HG02678 (cell line): ENCODE results near the gene KCTD13.
"Not testable (repeated sequence)": the region's sequence is repeated elsewhere in the genome, so short reads cannot be mapped to it uniquely, and the experiment has no call there.

Source experiments
- ATAC-seq: cut with Tn5 transposase; IDR thresholded peaks from one replicate; pipeline ENCODE4 v1.9.1; 2021; ENCODE audit warnings: mild to moderate bottlenecking, moderate library complexity; ENCODE audit not compliant: unreplicated experiment

The KCTD13 gene

GRCh38 chr16:29883987-29884386, 42.0 kb downstream of the KCTD13 start:
- no peak for ATAC-seq

GRCh38 chr16:29881050-29881449, 45.0 kb downstream of the KCTD13 start:
- ATAC-seq: no peak

- ATAC-seq: no peak
Measured at GRCh38 chr16:29878172-29878571, 47.9 kb downstream of the KCTD13 start.

- ATAC-seq: no peak
Measured at GRCh38 chr16:29877266-29877961, 48.6 kb downstream of the KCTD13 start.

GRCh38 chr16:29876594-29877249, 49.3 kb downstream of the KCTD13 start:
- no peak for ATAC-seq

- ATAC-seq: no peak
Measured at GRCh38 chr16:29876217-29876593, 49.8 kb downstream of the KCTD13 start.

- ATAC-seq: no peak
Measured at GRCh38 chr16:29875206-29875605, 50.8 kb downstream of the KCTD13 start.

- no peak for ATAC-seq
Measured at GRCh38 chr16:29873319-29873718, 52.7 kb downstream of the KCTD13 start.

GRCh38 chr16:29871822-29872546, 54.0 kb downstream of the KCTD13 start:
- no peak for ATAC-seq

- not testable (repeated sequence) for ATAC-seq
Measured at GRCh38 chr16:29869067-29869466, 57.0 kb downstream of the KCTD13 start.

GRCh38 chr16:29868396-29869009, 57.5 kb downstream of the KCTD13 start:
- no peak for ATAC-seq

- ATAC-seq: no peak
Measured at GRCh38 chr16:29864205-29864604, 61.8 kb downstream of the KCTD13 start.

GRCh38 chr16:29863669-29863984, 62.4 kb downstream of the KCTD13 start:
- no peak for ATAC-seq

GRCh38 chr16:29862884-29863668, 63.0 kb downstream of the KCTD13 start, which contains the start of gene CDIPT:
Gene CDIPT, minus strand, starts transcription at chr16:29863226. Its CDS starts 369 bp downstream, at chr16:29862857.
- ATAC-seq: peak; percentile 95

GRCh38 chr16:29862383-29862883, 63.6 kb downstream of the KCTD13 start:
- ATAC-seq: peak; percentile 2

- no peak for ATAC-seq
Measured at GRCh38 chr16:29860218-29860617, 65.8 kb downstream of the KCTD13 start.

GRCh38 chr16:29858974-29859373, 67.1 kb downstream of the KCTD13 start:
- no peak for ATAC-seq

GRCh38 chr16:29858149-29858849, 67.7 kb downstream of the KCTD13 start:
- ATAC-seq: no peak

- no peak for ATAC-seq
Measured at GRCh38 chr16:29857133-29857760, 68.8 kb downstream of the KCTD13 start.
